GM10266 (cell line): ENCODE data around the gene ATG13.

Source experiments
- DNase-seq: peaks from one replicate; pipeline ENCODE4 v3.0.0; 2012; ENCODE audit errors: extremely low spot score
- CTCF ChIP-seq: IDR thresholded peaks from 2 replicates; pipeline ENCODE4 v1.5.1; 2012; ENCODE audit warnings: mild to moderate bottlenecking, low read depth; ENCODE audit not compliant: control insufficient read depth, insufficient read depth; ENCODE audit errors: missing control alignments

ATG13 gene

GRCh38 chr11:46618837-46619236 is 1.5 kb downstream of the ATG13 start:
- no peak for DNase-seq
- no peak for TF ChIP-seq CTCF

- DNase-seq, result no peak
These were observed 8.1 kb downstream of the ATG13 start for GRCh38 chr11:46625406-46625805.

GRCh38 chr11:46628961-46629360 is 11.6 kb downstream of the ATG13 start:
- no peak for TF ChIP-seq CTCF

More at GRCh38 chr11:46625406-46625805, 8.1 kb downstream of the ATG13 start:
- no peak for TF ChIP-seq CTCF

GRCh38 chr11:46630237-46630636 is 12.9 kb downstream of the ATG13 start:
- no peak for TF ChIP-seq CTCF
- DNase-seq, result no peak

More at GRCh38 chr11:46628961-46629360, 11.6 kb downstream of the ATG13 start:
- no peak for DNase-seq

GRCh38 chr11:46631676-46632075 is 14.3 kb downstream of the ATG13 start:
- no peak for TF ChIP-seq CTCF
- no peak for DNase-seq

- no peak for TF ChIP-seq CTCF
- DNase-seq, result no peak
These were observed 15.1 kb downstream of the ATG13 start for GRCh38 chr11:46632502-46632901.

- no peak for TF ChIP-seq CTCF
- DNase-seq, result no peak
These were observed 16.2 kb downstream of the ATG13 start for GRCh38 chr11:46633291-46634217.
